ENCODE data around the gene ZNF626.
"Not testable (repeated sequence)": the region's sequence is repeated elsewhere in the genome, so short reads cannot be mapped to it uniquely, and the experiment has no call there.

The ZNF626 gene

DNA sequence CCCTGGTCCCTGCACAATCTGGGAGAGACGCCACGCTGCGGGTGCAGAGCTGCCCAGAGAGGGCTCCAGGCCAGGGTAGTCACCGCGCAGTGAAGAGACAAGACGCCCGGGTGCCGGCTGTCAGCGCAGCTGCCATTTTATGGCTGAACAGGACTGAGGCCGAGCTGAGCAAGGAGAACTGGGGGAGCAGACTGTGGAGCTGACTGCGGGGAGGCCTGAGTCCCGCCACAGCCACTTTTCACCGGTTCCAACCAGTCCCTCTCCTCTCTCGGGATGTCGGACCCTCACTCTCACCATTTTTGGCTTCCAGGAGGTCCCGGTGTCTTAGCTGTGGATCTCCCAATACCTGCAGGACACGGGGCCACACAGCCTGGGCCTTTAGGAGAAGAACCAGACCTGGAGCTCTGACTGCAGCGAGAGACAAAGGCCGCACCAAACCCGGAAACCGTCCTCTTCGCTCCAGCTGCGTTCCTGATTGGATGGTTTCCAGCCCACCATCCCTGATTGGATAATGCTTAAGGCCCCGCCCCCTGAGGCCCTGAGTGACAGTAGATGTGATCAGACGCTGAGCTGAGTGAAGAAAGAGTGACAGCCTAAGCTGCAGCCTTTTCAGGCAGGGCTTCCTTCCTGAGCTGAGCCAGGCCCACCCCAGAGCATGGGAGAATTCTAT lies at the start of gene ZNF626:
ZNF626 (minus strand) TSS at position 422 of the 670 bp plus-strand sequence; CDS start at position 297, 125 bp downstream.
- peaks cover 57% of the 10 kb centered on the region for H3K36me3 Mint-ChIP-seq (ENCODE audit: low read depth)
- peaks cover 4% of the 10 kb centered on the region for H3K4me1 Mint-ChIP-seq
- TF ChIP-seq, protein P1, sequence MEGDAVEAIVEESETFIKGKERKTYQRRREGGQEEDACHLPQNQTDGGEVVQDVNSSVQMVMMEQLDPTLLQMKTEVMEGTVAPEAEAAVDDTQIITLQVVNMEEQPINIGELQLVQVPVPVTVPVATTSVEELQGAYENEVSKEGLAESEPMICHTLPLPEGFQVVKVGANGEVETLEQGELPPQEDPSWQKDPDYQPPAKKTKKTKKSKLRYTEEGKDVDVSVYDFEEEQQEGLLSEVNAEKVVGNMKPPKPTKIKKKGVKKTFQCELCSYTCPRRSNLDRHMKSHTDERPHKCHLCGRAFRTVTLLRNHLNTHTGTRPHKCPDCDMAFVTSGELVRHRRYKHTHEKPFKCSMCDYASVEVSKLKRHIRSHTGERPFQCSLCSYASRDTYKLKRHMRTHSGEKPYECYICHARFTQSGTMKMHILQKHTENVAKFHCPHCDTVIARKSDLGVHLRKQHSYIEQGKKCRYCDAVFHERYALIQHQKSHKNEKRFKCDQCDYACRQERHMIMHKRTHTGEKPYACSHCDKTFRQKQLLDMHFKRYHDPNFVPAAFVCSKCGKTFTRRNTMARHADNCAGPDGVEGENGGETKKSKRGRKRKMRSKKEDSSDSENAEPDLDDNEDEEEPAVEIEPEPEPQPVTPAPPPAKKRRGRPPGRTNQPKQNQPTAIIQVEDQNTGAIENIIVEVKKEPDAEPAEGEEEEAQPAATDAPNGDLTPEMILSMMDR (IDR thresholded peaks at IDR 0.05; ENCODE audit: unreplicated experiment in 3 of 3), result no peak
- H3K4me3 Mint-ChIP-seq, result peak within 1 kb of the TSS; percentile 93 to 99 (median 99)
- H3K27me3 Mint-ChIP-seq (ENCODE audit: low read depth), result peaks cover 5% of the 10 kb centered on the region
- peak within 1 kb of the TSS; percentile 99 to 100 (median 99) for H3K27ac Mint-ChIP-seq
- peaks cover 56% of the 10 kb centered on the region for H3K9me3 Mint-ChIP-seq

DNA sequence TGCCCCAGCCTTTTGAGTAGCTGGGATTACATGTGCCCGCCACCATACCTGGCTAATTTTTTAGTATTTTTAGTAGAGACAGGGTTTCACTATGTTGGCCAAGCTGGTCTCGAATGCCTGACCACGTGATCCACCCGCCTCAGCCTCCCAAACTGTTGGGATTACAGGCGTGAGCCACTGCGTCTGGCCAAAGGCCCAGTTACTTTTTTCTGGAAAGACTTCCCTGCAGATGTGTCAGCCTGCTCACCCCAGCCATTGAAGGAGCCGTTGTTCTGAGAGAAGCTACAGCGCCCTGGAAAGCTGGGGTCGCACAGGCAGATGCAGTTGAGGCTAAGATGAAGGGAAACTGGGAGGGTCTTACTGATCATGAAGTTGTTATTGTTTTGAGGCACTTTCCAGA lies 7.9 kb upstream of the ZNF626 start:
- TF ChIP-seq, protein P1 (IDR thresholded peaks at IDR 0.05; ENCODE audit: unreplicated experiment in 3 of 3), result no peak
- no peaks in the 10 kb centered on the region for H3K4me1 Mint-ChIP-seq
- no peaks in the 10 kb centered on the region for H3K36me3 Mint-ChIP-seq (ENCODE audit: low read depth)
- H3K9me3 Mint-ChIP-seq, result peaks cover 8% of the 10 kb centered on the region
- H3K4me3 Mint-ChIP-seq, result no peak overlapping the region
- no peak overlapping the region for H3K27ac Mint-ChIP-seq
- H3K27me3 Mint-ChIP-seq (ENCODE audit: low read depth), result no peaks in the 10 kb centered on the region

DNA sequence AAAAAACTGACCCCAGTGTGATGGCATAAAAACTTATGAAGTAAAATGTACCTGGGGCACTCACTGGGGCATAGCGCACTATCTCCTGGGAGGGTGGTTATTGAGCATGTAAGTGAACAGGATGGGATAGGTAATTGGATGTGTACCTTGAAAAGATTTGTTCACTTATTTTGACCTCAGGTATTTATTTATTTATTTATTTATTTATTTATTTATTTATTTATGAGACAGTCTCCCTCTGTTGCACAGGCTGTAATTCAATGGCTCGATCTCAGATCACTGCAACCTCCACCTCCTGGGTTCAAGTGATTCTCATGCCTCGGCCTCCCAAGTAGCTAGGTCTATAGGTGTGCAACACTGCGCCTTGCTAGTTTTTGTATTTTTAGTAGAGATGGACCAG lies 5.9 kb upstream of the ZNF626 start:
- Mint-ChIP-seq H3K27me3 (ENCODE audit: low read depth) (no peaks in the 10 kb centered on the region), H3K36me3 (ENCODE audit: low read depth) (peaks cover 3% of the 10 kb centered on the region), H3K27ac (no peak overlapping the region), H3K4me1 (no peaks in the 10 kb centered on the region), H3K4me3 (no peak overlapping the region), H3K9me3 (peaks cover 20% of the 10 kb centered on the region)
- TF ChIP-seq, protein P1 (IDR thresholded peaks at IDR 0.05; ENCODE audit: unreplicated experiment in 3 of 3), result no peak

DNA sequence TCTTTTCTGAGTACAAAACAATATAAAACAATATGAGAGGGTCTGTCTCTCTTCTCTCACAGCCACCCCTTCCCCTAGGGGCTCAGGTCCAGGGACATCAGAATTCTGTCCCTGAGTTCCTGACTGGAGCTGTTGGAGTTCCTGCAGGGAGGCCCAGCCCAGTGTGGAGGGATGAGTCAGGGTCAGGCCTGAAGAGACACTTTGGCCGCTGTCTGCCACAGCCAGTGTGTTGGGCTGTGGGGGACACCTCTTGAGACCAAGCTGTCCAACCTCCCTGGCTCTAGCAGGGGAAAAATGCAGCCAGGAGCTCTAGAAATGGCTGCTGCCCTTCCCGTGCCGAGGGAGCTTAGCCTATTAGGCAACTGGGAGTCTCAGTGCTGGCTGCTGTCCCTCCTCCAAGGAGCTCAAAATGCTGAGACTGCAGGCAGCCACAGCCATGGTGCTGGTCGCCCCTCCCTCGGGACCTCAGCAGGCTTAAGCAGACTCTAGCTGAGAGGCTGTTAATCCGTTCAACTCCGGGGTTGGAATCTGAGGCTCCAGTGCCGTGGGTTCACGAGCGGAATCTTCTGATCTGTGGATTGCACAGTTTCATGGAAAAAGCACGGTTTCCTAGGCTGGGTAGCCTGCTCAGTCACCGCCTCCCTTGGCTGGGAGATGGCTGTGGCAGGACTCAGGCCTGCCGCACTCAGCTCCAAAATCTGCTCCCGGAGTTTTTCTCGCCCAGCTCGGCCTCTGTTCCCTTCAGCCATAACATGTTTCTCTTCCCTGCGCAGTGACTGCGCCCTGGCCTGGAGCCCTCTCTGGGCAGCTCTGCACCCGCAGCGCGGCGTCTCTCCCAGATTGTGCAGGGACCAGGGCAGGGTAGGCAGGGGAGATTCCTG lies 3.8 kb upstream of the ZNF626 start:
- H3K27ac Mint-ChIP-seq, result peak overlapping the region in 1 of 3 experiments; percentile 57
- no peak overlapping the region for H3K4me3 Mint-ChIP-seq
- TF ChIP-seq, protein P1 (IDR thresholded peaks at IDR 0.05; ENCODE audit: unreplicated experiment in 3 of 3), result no peak

DNA sequence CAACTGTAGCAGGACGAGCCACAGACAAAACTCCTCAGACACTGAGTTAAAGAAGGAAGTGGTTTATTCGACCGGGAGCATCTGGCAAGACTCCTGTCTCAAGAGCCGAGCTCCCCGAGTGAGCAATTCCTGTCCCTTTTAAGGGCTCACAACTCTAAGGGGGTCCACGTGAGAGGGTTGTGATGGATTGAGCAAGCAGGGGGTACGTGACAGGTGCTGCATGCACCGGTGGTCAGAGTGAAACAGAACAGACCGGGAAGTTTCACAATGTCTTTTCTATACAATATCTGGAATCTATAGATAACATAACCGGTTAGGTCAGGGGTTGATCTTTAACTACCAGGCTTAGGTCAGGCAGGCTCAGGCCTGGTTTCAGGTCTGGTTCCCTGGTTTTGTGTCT lies 3.1 kb upstream of the ZNF626 start:
- peak overlapping the region in 1 of 3 experiments; percentile 57 for H3K27ac Mint-ChIP-seq
- H3K36me3 Mint-ChIP-seq (ENCODE audit: low read depth), result peaks cover 25% of the 10 kb centered on the region
- H3K4me3 Mint-ChIP-seq; H3K4me1 Mint-ChIP-seq; H3K27me3 Mint-ChIP-seq (ENCODE audit: low read depth): not testable (repeated sequence)
- H3K9me3 Mint-ChIP-seq, result peaks cover 32% of the 10 kb centered on the region

More for the DNA sequence above, 3.8 kb upstream of the ZNF626 start:
- Mint-ChIP-seq H3K4me1 (peaks cover 4% of the 10 kb centered on the region), H3K27me3 (ENCODE audit: low read depth) (peaks cover 5% of the 10 kb centered on the region), H3K36me3 (ENCODE audit: low read depth) (peaks cover 19% of the 10 kb centered on the region), H3K9me3 (peaks cover 35% of the 10 kb centered on the region)

DNA sequence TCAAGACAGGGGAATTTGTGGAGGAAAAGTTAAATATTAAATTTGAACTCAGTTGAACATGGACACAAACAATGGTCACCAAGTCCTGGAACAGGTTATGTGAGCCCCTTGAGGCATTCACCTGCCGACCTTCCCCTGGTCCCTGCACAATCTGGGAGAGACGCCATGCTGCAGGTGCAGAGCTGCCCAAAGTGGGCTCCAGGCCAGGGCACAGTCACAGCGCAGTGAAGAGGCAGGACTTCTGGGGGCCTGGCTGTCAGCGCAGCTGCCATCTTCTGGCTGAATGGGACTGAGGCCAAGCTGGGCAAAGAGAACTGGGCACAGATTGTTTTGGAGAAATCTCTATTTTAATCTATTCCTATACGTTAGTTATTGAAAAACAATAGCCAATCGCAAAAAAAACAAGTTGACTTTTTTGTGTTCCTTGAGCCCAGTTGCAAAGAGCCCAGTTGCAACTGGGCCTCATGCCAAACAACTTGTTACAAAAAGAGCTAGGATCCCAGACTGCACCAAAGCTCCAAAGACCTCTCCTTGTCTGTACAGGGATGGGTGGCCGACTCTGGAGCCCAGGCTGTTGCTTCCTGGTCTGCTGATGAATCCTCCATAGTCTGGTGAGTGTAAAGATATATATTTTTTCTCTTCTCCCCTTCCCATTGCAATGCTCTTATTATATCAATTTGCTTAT lies 1.2 kb upstream of the ZNF626 start:
- peaks cover 48% of the 10 kb centered on the region for H3K9me3 Mint-ChIP-seq
- H3K27ac Mint-ChIP-seq, result peak overlapping the region in 1 of 3 experiments; percentile 19
- H3K36me3 Mint-ChIP-seq (ENCODE audit: low read depth), result peaks cover 44% of the 10 kb centered on the region
- peaks cover 5% of the 10 kb centered on the region for H3K27me3 Mint-ChIP-seq (ENCODE audit: low read depth)
- peak overlapping the region; percentile 10 to 50 (median 12) for H3K4me3 Mint-ChIP-seq
- TF ChIP-seq, protein P1 (IDR thresholded peaks at IDR 0.05; ENCODE audit: unreplicated experiment in 3 of 3), result no peak
- peaks cover 4% of the 10 kb centered on the region for H3K4me1 Mint-ChIP-seq

Data from nephron (organoid).